HCT116 (cell line): ENCODE measurements around the gene SERPINI1. TPM values are rescaled to one million over a fixed set of nuclear protein-coding genes. Genes with fewer than 3 reads are reported as not detected.

Experiments
- ATAC-seq: fragments of 200-7000 bp; cut with Tn5 transposase; 2 replicates; pipeline ENCODE4 v1.9.1; 2020; ENCODE audit warnings: mild to moderate bottlenecking, moderate library complexity
- Bru-seq: library from RNA; stranded (reverse); fragments of 400-500 nt; gene quantifications from one replicate; lab custom pipeline; 2021; lab: Mats Ljungman, UMichigan
- BruChase-seq, 2 experiments: library from RNA; stranded (reverse); fragments of 400-500 nt; gene quantifications; one replicate each; lab custom pipeline; 2021; lab: Mats Ljungman, UMichigan
- BruUV-seq: library from RNA; stranded (reverse); fragments of 400-500 nt; replicated peaks from 2 replicates; lab custom pipeline; 2021; lab: Mats Ljungman, UMichigan
- CTCF ChIA-PET: fragments of 300-600 bp; sonication (Branson Sonifier 250); formaldehyde crosslinking; loops from one replicate; lab custom pipeline; 2021; ENCODE audit warnings: antibody characterized with exemption; lab: Charles Lee
- POLR2A ChIA-PET: fragments of 300-600, 350-600 bp; sonication (Branson Sonifier 250); formaldehyde crosslinking; loops from one replicate; lab custom pipeline; 2021; ENCODE audit warnings: antibody characterized with exemption; lab: Charles Lee
- RAD21 ChIA-PET, 2 experiments: fragments of 300-600 bp; sonication (Branson Sonifier 250); formaldehyde crosslinking; loops; one replicate each; lab custom pipeline; 2023; ENCODE audit warnings: low total read pairs in 2 of 2; ENCODE audit not compliant: uncharacterized antibody in 2 of 2, unreplicated experiment in 2 of 2, low non-redundant PET in 1 of 2; lab: Charles Lee
- DNase-seq: peaks from one replicate; pipeline ENCODE4 v3.0.0-alpha.2; 2010; ENCODE audit warnings: low read depth, low spot score
- H2AFZ ChIP-seq: fragments of 200-600 bp; shearing (Covaris generic), sonication (generic); 2 replicates; pipeline ENCODE4 v1.6.1; 2017; ENCODE audit warnings: low read depth, mixed run types, mixed read lengths, antibody characterized with exemption, low read length; ENCODE audit not compliant: poor library complexity, severe bottlenecking
- H3K27ac ChIP-seq: 2 replicates; pipeline ENCODE4 v1.5.1; 2012; ENCODE audit warnings: low read depth, low read length
- H3K27me3 ChIP-seq: fragments of 200-600 bp; sonication (generic); 2 replicates; pipeline ENCODE4 v1.6.1; 2016; ENCODE audit warnings: mixed run types, low read length, mixed read lengths; ENCODE audit not compliant: insufficient read depth
- H3K36me3 ChIP-seq, 2 experiments: fragments of 200-500 bp in 1 of 2; fragments of 200-600 bp in 1 of 2; sonication (Bioruptor generic) in 1 of 2; sonication (generic) in 1 of 2; 2 replicates each; pipeline versions ENCODE4 v1.5.1 to v1.6.1; 2014 to 2016; ENCODE audit warnings: low read length in 2 of 2, inconsistent platforms in 1 of 2, mixed read lengths in 1 of 2, mixed run types in 1 of 2; ENCODE audit not compliant: insufficient read depth in 2 of 2, control insufficient read depth in 1 of 2
- H3K4me1 ChIP-seq, 2 experiments: fragments of 200-600 bp in 1 of 2; sonication (generic) in 1 of 2; 2 replicates each; pipeline versions ENCODE4 v1.5.1 to v1.6.1; 2012 to 2017; ENCODE audit warnings: low read length in 2 of 2, inconsistent platforms in 1 of 2, mild to moderate bottlenecking in 1 of 2, mixed read lengths in 1 of 2, mixed run types in 1 of 2, moderate library complexity in 1 of 2; ENCODE audit not compliant: insufficient read depth in 2 of 2, control insufficient read depth in 1 of 2
- H3K4me2 ChIP-seq: fragments of 200-600 bp; sonication (generic); 2 replicates; pipeline ENCODE4 v1.6.1; 2017; ENCODE audit warnings: mixed run types, low read length, mixed read lengths
- H3K4me3 ChIP-seq, 2 experiments: fragments of 200-600 bp in 1 of 2; sonication (generic) in 1 of 2; replicated peaks in 1 of 2; 2 replicates each; pipeline ENCODE4 v1.5.1; 2011 to 2016; ENCODE audit warnings: low read length in 2 of 2, control low read depth in 1 of 2, low read depth in 1 of 2, mild to moderate bottlenecking in 1 of 2, mixed read lengths in 1 of 2, mixed run types in 1 of 2
- H3K79me2 ChIP-seq: fragments of 200-600 bp; sonication (generic); 2 replicates; pipeline ENCODE4 v1.6.1; 2017; ENCODE audit warnings: mild to moderate bottlenecking, mixed run types, low read length, moderate library complexity, mixed read lengths; ENCODE audit not compliant: insufficient read depth
- H3K9ac ChIP-seq: fragments of 200-600 bp; sonication (generic); 2 replicates; pipeline ENCODE4 v1.6.1; 2016; ENCODE audit warnings: low read length, mixed read lengths
- H3K9me2 ChIP-seq: fragments of 200-600 bp; sonication (generic), shearing (Covaris generic); 2 replicates; pipeline ENCODE4 v1.6.1; 2017; ENCODE audit warnings: mixed run types, mild to moderate bottlenecking, moderate library complexity; ENCODE audit not compliant: insufficient read depth
- H3K9me3 ChIP-seq, 2 experiments: fragments of 200-500 bp in 1 of 2; fragments of 200-600 bp in 1 of 2; sonication (Bioruptor generic) in 1 of 2; sonication (generic) in 1 of 2; 2 replicates each; pipeline ENCODE4 v1.6.1; 2014 to 2017; ENCODE audit warnings: low read length in 2 of 2, mixed read lengths in 2 of 2, inconsistent platforms in 1 of 2, low read depth in 1 of 2, mild to moderate bottlenecking in 1 of 2, mixed run types in 1 of 2, moderate library complexity in 1 of 2; ENCODE audit not compliant: control insufficient read depth in 1 of 2, insufficient read depth in 1 of 2
- H4K20me1 ChIP-seq: fragments of 200-600 bp; sonication (generic), shearing (Covaris generic); 2 replicates; pipeline ENCODE4 v1.6.1; 2017; ENCODE audit warnings: mixed run types, mild to moderate bottlenecking, moderate library complexity; ENCODE audit not compliant: insufficient read depth
- ATF3 ChIP-seq: IDR thresholded peaks from 2 replicates; pipeline ENCODE4 v1.6.1; 2012
- EGR1 ChIP-seq: IDR thresholded peaks from 2 replicates; pipeline ENCODE4 v1.6.1; 2012; ENCODE audit warnings: low read depth
- MAX ChIP-seq: IDR thresholded peaks from 2 replicates; pipeline ENCODE4 v1.6.1; 2012
- POLR2A ChIP-seq: IDR thresholded peaks from 2 replicates; pipeline ENCODE4 v1.7.0; 2011; ENCODE audit warnings: borderline replicate concordance; ENCODE audit not compliant: insufficient read depth, insufficient read length; ENCODE audit errors: extremely low read depth
- POLR2AphosphoS5 ChIP-seq: IDR thresholded peaks from 2 replicates; pipeline ENCODE4 v1.6.1; 2011; ENCODE audit warnings: mild to moderate bottlenecking, low read depth, low read length, moderate library complexity
- SIN3A ChIP-seq: IDR thresholded peaks from 2 replicates; pipeline ENCODE4 v1.6.1; 2012; ENCODE audit warnings: low read depth
- SRF ChIP-seq: IDR thresholded peaks from 2 replicates; pipeline ENCODE4 v1.6.1; 2012; ENCODE audit warnings: low read depth
- TCF7L2 ChIP-seq: IDR thresholded peaks from 2 replicates; pipeline ENCODE4 v1.7.0; 2011; ENCODE audit warnings: borderline replicate concordance, inconsistent platforms; ENCODE audit not compliant: insufficient read depth, insufficient read length; ENCODE audit errors: extremely low read depth
- intact Hi-C: fragments of 100-400 bp; cut with micrococcal nuclease; formaldehyde crosslinking; loops from 2 replicates; pipeline ENCODE4 v1.10.0; 2022
- long read RNA-seq: library from polyadenylated mRNA; unstranded; transcript quantifications from one replicate; pipeline ENCODE4 v2.0.0, GENCODE V29; 2021; ENCODE audit not compliant: unreplicated experiment
- polyA plus RNA-seq: library from polyadenylated mRNA; unstranded; fragments of >200 nt; gene quantifications from 2 replicates; pipeline ENCODE4 v1.2.1, GENCODE V29; 2012; ENCODE audit warnings: missing spikeins
- total RNA-seq: library from RNA; stranded (reverse); gene quantifications from one replicate; pipeline ENCODE4 v1.2.1, GENCODE V29; 2021; ENCODE audit not compliant: unreplicated experiment

Gene SERPINI1
- 6.5 TPM for total RNA-seq
- 1.5 and 3.0 TPM in 2 replicates for polyA plus RNA-seq
- percentile 35 among the genes with signal in this experiment for Bru-seq, nascent RNA
- BruChase-seq, experiment 1, labeled RNA remaining after a 6-hour chase: percentile 28 among the genes with signal in this experiment
- percentile 36 among the genes with signal in this experiment for BruChase-seq, experiment 2, labeled RNA remaining after a 2-hour chase
- long read RNA-seq, transcript SERPINI1-202 (9 exons, 1,890 nt): major isoform, 5 of 7 reads
- long read RNA-seq, partial matches to known transcripts: 1 of 7 reads
- long read RNA-seq, other reads (novel, unspliced or antisense): 1 of 7 reads

- TF ChIP-seq POLR2A (peak; percentile 48), SRF (peak; percentile 24; the same call in 1 of the 2 replicates), POLR2AphosphoS5 (peak; percentile 96), ATF3 (no peak), SIN3A (peak; percentile 85), TCF7L2 (no peak), EGR1 (no peak; the same call in 1 of the 2 replicates), MAX (0 out of 2 replicates have a peak, but pooled peaks have one; percentile 3)
- Histone ChIP-seq H3K9me3 (no peaks in the 10 kb centered on the region), H2AFZ (peak within 1 kb of the TSS; percentile 88), H3K36me3 (no peaks in the 10 kb centered on the region), H3K27me3 (no peaks in the 10 kb centered on the region), H3K79me2 (peaks cover 39% of the 10 kb centered on the region), H3K4me2 (peak within 1 kb of the TSS; percentile 86), H3K9me2 (no peaks in the 10 kb centered on the region), H4K20me1 (peaks cover 8% of the 10 kb centered on the region; the same call in 1 of the 2 replicates), H3K4me1 (peaks cover 5 to 16% of the 10 kb centered on the region in 2 experiments; a peak in 3 of 4 replicates), H3K27ac (peak within 1 kb of the TSS; percentile 84), H3K9ac (peak within 1 kb of the TSS; percentile 83), H3K4me3 (peak within 1 kb of the TSS; percentile 87 to 91)
- BruUV-seq: no TSS peak
- peak; percentile 82 for DNase-seq
- ChIA-PET CTCF (interaction anchor here (0.7 to 1.5 kb wide), 3 partner anchors 8 to 50 kb away, joined by 3 to 4 read pairs (median 3); no protein-coding TSS in a partner anchor), POLR2A (interaction anchor here (1.2 kb wide), 1 partner anchor 11 kb away, joined by 3 read pairs; no protein-coding TSS in a partner anchor), RAD21 (no interaction called here)
- peak; percentile 73 for ATAC-seq
- intact Hi-C loops: loop anchor here (2.0 kb wide), 1 partner anchor 329 kb away; no protein-coding TSS in a partner anchor
Observed at GRCh38 chr3:167735233-167736138, at the start of gene SERPINI1. TSS of gene SERPINI1 (plus strand) at chr3:167735721. CDS start at chr3:167789129, 53,408 bp downstream.
